GM19351 (cell line): ENCODE results near the gene PET100.
"Not testable (repeated sequence)": the region's sequence is repeated elsewhere in the genome, so short reads cannot be mapped to it uniquely, and the experiment has no call there.

Experiments
- ATAC-seq: cut with Tn5 transposase; IDR thresholded peaks from one replicate; pipeline ENCODE4 v1.9.1; 2021; ENCODE audit warnings: mild to moderate bottlenecking, moderate library complexity; ENCODE audit not compliant: unreplicated experiment

The PET100 gene

DNA sequence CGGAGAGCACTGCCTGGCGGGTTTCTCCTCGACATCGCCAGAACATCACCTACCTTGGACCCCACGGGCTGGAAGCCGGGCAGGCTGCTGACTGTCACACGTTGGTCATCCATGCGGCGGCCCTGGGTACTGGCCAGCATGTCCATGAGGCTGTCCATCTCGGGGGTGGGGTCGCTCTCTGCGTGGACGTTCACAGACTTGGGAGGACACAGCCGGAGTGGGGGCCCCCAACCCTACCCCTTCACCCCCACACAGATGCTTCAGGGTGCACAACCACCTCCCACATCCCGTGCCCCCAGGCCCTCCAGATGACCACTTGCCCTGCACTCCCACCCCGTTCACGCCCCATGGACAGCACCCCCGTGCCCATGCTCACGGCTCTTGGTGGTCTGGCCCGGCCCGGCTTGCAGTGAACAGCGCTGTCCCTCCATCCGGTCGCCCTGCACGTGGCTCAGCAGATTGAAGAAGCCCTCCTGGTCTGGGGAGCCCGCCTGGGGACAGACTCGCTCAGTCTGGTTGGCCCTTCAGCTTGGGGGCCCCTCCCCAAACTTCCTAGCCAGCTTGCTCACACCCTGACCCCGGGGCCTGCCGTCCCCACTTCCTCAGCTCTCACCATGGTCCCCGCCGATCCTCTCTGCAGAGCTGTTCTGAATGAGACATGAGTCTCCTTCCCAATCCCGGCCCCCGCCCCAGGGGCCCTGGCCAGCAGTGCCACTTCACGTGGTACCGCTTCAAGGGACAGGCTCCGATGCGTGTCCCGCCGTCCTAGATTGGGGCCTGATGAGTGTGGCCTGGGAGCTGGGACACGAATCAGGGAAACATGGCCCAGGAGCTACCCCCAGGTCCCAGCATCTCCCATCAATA is 3.0 kb downstream of the PET100 start:
- no peak for ATAC-seq

DNA sequence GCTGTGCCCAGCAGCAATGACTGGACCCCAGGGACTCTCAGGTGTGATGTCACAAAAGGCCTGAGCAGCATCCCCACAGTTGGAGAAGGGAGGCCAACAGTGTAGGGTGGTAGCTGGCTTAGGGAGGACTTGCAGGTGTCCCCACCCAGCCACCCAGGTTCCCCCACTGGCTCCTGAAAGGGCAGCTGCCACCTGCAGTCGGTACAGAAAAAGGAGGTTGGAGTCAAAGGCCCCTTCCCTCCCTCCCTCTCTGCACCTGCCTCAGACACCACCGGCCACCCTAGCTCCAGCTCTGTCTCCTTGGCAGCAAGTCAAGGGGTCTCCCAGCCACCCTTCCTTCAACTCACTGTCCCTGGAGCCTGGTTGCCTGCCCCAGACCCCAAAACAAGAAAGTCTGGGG is 4.1 kb downstream of the PET100 start, which contains the start of gene PCP2:
Gene PCP2, minus strand, starts transcription at position 22 of the 400 bp plus-strand sequence. CDS start 262 bp downstream, outside the sequence.
- no peak for ATAC-seq

DNA sequence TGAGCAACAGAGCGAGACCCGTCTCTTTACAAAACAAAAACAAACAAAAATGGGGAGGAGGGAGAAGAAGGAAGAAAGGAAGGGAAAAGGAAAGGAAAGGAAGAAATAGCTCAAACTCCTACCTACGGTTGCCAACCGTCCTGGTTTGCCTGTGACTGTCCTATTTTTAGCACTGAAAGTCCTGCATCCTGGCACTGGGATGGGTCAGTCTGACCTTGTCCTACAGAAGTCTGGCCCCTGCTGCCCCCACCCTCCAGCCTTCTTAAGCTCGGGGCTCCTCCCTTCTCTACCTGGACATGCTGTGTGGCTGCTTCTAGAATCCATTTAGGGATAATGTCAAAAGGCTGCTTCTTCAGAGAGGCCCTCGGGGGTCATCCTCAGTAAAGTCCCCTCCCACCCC is 6.1 kb downstream of the PET100 start:
- no peak for ATAC-seq

DNA sequence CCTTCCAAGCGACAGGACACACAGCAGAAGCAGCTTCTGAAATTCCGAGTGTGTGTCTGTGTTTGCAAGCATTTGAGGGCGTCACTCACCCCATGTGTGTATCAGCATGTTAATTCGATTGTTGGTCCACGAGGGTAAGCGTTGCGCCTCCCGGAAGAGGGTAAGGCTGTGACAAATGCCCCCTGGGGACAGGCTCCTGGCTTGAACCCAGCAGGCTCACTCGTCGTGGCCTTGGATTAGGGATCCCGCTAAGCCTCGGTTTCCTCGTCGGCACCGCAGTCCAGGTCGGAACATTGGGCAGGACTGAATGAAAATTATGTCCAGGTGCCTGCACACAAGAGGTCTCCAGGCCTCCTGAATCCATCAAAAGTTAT is 6.7 kb downstream of the PET100 start:
- ATAC-seq: no peak

DNA sequence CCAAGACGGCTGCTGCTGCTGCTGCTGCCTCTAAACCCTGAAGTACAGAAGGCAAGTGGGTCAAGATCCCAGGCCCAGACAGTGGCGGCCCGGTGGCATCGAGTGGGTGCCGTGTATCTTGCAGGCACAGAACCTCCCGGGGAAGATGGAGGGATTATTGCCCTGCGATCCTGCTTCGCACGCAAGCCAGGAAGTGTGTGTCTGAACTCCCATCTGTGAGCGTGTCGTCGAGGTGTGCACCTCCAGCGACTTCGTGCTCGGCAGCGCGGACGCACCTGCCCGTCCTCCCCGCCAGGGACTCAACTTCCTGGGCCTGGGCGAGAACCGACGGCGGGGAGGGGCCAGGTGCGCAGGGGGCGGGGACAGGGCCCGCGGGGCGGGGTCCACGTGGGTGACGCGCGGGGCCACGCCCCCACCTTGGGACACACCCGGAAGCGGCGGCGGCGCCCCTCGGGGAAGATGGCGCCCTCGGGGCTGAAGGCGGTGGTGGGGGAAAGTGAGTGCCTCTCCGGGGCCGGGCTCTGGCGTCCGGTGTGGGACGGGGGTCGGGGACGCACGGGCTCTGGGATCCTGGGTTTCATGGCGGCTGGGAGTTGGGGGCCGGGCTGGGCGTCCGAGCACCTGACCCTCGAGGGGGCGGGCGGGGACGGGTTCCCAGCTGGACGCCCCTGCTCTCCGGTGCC is 7.2 kb downstream of the PET100 start, which contains the start of gene STXBP2:
Gene STXBP2, plus strand, starts transcription at position 420 of the 683 bp plus-strand sequence. Its CDS starts 40 bp downstream, at position 460.
- peak; percentile 69 for ATAC-seq

DNA sequence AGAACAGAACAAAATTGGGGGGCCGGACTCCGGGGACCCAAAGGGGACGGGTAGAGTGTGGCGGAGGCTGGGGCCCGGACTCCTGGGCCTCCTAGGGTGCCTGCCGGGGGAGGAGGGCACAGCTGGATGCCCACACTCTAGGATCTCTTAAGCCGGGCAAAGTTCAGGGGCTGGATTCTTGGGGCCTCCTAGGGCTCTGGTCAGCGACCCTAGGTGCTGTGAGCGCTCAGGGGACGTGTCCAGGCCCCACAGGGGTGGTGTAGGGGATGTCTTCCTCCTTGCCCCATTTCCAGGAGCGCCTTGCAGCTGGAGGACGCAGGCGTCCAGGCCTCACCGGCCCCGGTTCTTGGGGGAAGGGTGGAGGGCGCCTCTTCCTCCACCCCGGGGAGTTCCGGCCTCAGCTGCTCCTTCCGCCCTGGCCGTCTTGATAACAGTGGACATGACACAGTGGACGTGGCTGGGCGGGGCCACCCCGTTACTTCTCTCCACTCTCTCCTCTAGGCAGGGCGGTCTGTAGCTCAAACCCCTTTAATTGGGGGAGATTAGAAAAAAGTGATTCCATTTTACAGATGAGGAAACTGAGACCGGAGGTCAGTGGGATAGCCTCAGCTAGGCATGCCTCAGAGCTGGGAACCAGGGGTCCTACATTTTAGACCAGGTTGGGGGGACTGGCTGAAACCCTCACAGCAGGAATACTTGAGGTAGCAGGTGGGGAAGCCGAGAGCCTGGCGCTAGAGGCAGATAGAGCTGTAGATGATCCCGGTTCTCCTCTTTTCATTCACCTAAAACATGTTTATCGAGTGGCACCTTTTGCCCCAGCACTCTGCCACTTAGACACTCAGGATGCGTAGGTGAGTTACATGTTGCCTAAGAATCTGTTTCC is 8.0 kb downstream of the PET100 start:
- no peak for ATAC-seq

DNA sequence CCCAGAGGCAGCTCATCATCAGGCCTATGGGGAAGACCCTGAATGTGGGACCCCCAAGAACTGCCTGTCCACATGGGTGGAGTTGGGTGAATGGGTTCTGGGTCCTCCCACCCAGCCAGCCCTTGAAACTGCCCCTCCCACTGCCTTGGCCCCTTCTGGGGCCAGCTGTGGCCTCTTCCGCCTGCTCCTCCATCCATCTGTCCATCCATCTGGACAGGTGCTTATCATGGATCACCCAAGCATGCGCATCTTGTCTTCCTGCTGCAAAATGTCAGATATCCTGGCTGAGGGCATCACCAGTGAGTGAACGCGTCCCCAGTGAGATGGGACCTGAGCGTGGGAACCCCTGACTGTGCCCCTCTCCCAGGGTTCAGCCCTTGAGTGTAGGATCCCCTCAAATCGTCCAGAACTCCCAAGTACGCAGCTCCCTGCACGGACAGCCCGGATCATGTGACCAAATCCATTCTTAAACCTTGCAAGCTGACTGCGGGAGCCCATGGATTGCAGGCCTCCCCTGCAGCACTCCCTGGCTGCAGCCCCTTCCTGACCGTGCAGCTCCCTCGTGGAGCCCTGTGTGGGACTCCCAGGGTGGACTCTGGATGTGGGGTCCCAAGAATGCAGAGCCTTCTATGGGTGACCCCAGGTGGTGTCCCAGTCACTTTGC is 9.3 kb downstream of the PET100 start:
- ATAC-seq: no peak

DNA sequence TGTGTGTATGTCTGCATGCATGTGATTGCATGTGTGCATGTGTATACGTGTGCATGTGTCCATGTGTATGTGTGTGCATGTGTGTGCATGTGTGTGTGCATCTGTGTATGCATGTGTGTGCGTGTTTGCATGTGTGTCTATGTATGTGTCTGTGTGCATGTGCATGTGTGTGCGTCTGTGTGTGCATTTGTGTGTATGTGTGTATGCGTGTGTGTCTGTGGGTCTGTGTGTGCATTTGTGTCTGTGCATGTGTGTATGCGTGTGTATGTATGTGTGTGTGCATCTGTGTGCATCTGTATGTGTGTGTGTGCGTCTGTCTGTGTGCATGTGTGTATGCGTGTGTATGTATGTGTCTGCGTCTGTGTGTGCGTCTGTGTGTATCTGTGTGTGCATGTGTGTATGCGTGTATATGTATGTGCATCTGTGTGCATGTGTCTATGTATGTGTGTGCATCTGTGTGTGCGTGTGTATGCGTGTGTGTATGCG is 10.3 kb downstream of the PET100 start:
- ATAC-seq: no peak

DNA sequence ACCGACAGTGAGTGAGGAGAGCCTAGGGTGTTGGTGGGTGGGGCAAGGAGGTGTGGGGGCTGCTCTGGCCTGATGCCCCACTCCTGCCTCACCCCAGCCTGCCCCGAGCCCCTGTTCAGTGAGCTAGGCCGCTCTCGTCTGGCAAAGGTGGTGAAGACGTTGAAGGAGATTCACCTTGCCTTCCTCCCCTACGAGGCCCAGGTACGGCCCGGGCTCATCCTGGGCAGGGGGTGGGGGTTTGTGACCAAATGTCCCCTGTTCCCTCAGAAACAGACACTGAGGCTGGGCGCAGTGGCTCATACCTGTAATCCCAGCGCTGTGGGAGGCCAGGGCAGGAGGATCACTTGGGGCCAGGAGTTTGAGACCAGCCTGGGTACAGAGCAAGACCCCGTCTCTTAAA is 11.2 kb downstream of the PET100 start:
- ATAC-seq: no peak

DNA sequence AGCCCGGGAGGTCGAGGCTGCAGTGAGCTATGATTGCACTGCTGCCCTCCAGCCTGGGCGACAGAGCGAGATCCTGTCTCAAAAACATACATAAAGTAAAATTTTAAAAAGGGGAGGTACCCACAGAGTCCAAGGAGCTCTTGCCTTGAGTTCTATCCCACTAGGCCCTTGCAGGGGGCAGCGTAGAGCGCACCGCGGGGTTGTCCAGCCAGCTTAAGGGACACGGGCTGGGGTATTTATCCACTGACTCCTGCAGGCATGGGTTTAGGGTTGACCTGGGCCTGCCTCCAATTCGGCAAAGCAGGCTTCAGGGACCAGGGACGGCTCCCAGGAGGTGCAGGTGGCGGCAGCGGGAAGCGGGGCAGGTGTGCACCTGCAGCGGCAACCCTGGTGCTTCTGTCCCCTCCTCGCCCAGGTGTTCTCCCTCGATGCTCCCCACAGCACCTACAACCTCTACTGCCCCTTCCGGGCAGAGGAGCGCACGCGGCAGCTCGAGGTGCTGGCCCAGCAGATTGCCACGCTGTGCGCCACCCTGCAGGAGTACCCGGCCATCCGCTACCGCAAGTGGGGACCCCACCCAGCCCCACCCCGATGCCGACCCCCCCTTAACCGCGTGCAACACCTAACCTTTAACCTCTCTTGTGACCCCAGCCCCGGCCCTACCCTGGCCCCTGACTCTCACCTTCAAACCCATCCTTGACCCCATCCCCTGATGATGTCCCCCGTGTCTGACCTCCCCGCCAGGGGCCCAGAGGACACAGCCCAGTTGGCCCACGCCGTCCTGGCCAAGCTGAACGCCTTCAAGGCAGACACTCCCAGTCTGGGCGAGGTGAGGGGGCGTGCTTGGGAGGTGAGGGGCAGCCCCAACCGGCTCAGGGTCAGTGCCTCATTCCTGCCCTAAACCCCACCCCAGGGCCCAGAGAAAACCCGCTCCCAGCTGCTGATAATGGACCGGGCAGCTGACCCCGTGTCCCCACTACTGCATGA is 12.0 kb downstream of the PET100 start:
- no peak for ATAC-seq

DNA sequence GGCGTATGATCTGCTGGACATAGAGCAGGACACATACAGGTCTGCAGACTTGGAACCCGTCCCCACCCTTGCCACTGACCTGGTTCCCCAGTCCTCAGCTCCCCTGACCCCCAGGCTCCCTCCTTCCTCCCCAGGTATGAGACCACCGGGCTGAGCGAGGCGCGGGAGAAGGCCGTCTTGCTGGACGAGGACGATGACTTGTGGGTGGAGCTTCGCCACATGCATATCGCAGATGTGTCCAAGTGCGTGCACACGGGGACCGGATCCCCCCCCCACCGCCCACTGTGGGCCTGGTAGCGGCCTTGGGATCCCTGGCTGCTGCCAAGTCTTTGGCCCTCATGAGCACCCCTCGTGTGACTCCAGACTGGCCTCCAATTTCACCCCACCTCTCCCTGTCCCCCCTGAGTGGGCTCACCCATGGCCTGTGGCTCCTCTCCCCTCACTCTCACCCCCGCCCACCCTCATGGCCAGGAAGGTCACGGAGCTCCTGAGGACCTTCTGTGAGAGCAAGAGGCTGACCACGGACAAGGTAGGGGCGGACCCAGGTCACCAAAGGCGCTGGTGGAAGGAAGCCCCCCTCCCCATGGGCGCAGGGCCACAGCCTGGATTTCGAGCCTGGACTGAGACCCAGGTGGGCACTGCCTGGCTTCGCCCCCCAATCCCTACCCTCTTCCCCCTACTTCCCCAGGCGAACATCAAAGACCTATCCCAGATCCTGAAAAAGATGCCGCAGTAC is 12.9 kb downstream of the PET100 start:
- no peak for ATAC-seq

DNA sequence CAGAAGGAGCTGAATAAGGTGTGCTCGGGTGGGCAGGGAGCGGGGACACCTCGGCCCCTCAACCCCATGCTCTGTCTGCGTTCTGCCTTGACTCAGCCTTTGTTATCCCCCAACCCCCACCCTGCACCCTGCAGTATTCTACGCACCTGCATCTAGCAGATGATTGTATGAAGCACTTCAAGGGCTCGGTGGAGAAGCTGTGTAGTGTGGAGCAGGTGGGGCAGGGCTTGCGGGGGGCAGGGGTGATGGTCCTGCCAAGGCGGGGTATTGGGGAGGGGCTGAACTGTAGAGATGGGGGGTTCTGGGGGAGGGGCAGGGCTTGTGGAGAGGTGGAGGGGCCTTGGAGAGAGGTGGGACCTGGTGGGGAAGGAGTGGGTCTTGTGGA is 13.4 kb downstream of the PET100 start:
- no peak for ATAC-seq

DNA sequence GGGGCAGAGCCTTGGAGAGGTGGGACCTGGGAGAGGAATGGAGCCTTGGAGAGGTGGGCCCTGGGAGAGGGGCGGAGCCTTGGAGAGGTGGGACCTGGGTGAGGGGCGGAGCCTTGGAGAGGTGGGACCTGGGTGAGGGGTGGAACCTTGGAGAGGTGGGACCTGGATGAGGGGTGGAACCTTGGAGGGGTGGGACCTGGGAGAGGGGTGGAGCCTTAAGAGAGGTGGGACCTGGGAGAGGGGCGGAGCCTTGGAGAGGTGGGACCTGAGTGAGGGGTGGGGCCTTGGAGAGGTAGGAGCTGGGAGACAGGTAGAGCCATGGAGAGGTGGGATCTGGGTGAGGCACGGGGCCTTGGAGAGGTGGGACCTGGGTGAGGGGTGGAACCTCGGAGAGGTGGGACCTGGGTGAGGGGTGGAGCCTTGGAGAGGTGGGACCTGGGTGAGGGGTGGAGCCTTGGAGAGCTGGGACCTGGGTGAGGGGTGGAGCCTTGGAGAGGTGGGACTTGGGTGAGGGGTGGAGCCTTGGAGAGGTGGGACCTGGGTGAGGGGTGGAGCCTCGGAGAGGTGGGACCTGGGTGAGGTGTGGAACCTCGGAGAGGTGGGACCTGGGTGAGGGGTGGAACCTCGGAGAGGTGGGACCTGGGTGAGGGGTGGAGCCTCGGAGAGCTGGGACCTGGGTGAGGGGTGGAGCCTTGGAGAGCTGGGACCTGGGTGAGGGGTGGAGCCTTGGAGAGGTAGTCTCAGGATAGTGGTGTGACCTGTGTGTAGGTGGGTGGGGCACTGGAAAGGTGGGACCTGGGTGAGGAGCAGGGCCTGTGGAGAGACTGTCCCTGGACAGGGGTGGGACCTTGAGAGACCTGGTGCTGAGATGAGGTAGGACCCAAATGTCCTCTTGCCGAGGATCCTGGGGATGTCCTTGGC is 14.3 kb downstream of the PET100 start:
- not testable (repeated sequence) for ATAC-seq

DNA sequence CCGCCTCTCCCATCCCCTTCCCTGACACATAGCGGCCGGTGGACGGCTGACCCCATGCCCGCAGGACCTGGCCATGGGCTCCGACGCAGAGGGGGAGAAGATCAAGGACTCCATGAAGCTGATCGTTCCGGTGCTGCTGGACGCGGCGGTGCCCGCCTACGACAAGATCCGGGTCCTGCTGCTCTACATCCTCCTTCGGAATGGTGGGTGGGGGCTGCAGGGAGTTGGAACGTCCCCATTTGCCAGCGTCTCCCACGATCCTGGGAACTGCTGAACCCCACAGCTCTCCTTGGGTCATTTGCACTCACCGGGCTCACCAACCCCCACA is 14.9 kb downstream of the PET100 start:
- ATAC-seq: no peak

DNA sequence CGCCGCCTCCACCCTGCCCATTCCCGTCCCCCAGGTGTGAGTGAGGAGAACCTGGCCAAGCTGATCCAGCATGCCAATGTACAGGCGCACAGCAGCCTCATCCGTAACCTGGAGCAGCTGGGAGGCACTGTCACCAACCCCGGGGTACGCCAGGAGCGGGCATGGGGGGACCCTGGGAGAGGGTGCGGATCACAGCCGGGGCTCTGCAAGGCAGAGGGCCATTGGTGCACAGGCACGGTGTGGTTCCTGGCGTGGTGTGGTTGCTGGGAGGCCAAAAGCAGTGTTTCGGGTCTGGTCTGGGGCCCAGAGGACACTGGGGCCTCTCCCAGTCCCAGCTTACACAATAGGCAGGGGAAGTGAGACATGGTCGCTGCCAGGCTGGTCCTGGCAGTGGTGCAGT is 15.6 kb downstream of the PET100 start:
- no peak for ATAC-seq

DNA sequence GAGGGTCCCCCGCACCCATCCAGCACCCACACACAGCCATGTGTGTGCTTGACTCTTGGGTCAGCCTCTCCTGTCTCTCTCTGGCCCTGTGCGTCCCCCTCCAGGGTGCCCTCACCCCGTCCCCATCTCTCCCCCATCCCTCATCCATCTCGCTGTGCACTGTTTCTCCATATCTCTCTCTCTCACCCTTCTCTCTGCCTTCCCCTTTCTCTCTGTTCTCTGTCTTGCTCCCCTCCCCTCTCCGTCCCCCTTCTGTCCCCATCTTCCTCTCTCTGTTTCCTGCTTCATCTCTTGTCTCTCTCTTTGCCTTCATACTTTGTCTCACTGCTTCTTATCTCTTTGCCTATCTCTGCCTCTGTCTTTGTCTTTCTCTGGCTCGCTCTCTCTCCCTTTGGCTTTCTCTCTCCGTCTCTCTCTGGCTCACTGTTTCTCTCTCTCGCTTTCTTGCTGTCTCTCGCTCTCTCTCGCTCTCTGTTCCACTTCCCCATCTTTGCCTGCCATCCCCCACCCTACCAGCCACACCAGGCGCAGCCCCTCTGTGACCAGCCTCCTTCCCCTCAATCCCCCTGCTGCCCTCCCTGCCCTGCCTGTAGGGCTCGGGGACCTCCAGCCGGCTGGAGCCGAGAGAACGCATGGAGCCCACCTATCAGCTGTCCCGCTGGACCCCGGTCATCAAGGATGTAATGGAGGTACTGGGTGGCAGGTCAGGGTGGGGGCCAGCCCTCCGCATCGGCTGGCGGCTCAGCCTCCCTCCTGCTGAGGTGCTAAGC is 16.2 kb downstream of the PET100 start:
- no peak for ATAC-seq

DNA sequence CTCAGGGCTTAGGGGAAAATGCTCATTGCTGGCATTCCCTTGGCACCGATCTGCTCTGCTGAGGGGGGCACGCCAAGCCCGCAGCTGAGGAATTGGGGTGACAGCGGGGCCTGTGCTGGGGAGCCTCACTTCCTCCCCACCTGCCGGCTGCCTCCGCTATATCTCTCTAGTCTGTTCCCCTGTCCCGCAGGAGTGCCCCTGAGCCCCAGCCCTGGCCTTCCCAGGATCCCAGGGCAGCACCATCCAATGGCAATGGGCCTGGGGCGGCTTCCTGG is 16.8 kb downstream of the PET100 start:
- no peak for ATAC-seq
